Middle frontal gyrus (tissue), 1 donor: ENCODE results near the gene SCAI.
"Not testable (repeated sequence)": the region's sequence is repeated elsewhere in the genome, so short reads cannot be mapped to it uniquely, and the experiment has no call there.

Source experiments
- DNase-seq: peaks from one replicate; pipeline ENCODE4 v3.0.0-alpha.2; 2015; ENCODE audit warnings: low spot score; ENCODE audit errors: extremely low spot score

SCAI gene

GRCh38 chr9:125028041-125028440 lies 115.3 kb downstream of the SCAI start:
- DNase-seq, result no peak

- no peak for DNase-seq
Measured at GRCh38 chr9:125024917-125025316, 118.4 kb downstream of the SCAI start.

GRCh38 chr9:125021069-125021468 lies 122.3 kb downstream of the SCAI start:
- no peak for DNase-seq

DNA sequence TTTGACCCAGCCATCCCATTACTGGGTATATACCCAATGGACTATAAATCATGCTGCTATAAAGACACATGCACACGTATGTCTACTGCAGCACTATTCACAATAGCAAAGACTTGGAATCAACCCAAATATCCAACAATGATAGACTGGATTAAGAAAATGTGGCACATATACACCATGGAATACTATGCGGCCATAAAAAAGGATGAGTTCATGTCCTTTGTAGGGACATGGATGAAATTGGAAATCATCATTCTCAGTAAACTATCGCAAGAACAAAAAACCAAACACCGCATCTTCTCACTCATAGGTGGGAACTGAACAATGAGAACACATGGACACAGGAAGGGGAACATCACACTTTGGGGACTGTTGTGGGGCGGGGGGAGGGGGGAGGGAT lies 127.7 kb downstream of the SCAI start:
- not testable (repeated sequence) for DNase-seq

DNA sequence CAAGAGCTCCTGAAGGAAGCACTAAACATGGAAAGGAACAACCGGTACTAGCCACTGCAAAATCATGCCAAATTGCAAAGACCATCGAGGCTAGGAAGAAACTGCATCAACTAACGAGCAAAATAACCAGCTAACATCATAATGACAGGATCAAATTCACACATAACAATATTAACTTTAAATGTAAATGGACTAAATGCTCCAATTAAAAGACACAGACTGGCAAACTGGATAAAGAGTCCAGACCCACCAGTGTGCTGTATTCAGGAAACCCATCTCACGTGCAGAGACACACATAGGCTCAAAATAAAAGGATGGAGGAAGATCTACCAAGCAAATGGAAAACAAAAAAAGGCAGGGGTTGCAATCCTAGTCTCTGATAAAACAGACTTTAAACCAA lies 131.3 kb downstream of the SCAI start:
- DNase-seq, result not testable (repeated sequence)

- DNase-seq, result no peak
Measured at GRCh38 chr9:125008599-125008998, 134.7 kb downstream of the SCAI start.

GRCh38 chr9:125003332-125003731 lies 140.0 kb downstream of the SCAI start:
- no peak for DNase-seq

- no peak for DNase-seq
Measured at GRCh38 chr9:124983698-124984097, 159.6 kb downstream of the SCAI start.

DNA sequence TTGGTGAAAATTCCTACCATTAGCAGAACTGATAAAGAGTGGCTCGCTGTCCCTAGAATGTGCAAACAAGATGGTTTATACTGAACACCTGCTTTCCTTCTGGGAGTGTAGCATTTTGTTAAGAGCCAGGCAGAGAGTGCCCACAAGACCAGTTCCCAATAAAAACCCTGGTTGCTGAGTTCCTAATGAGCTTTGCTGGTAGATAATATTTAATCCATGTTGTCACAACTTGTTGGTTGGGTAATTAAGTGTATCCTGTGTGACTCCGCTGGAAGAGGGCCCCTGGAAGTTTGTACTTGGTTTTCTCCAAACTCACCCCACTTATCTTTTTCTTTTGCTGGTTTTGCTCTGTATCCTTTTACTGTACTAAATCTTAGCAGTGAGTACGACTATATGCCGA lies 162.9 kb downstream of the SCAI start:
- no peak for DNase-seq

GRCh38 chr9:124975131-124975530 lies 168.2 kb downstream of the SCAI start:
- no peak for DNase-seq

GRCh38 chr9:124973807-124974206 lies 169.5 kb downstream of the SCAI start:
- no peak for DNase-seq

DNA sequence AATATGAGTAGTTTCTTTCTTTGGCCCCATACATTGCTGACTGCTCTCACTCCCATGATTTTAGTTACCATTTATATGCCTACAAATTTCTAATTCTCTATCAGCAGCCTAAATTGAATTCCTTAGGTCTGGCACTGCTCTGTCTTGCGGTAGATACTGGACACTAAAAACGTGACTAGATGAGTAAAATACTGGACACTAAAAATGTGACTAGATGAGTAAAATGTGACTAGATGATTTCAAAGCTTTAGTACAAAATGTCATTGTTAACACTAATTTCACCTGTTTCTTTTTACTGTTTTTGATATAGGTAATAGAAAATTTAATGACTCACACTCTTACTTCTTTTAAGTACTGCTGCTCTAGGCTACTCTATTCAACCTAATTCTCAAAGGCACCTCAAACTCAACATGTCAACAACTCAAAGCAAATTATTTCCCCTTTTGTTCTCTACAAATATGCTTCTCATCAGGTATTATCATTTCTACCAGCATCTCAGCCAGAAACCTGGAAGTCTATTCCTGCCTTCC lies 171.0 kb downstream of the SCAI start:
- no peak for DNase-seq

DNA sequence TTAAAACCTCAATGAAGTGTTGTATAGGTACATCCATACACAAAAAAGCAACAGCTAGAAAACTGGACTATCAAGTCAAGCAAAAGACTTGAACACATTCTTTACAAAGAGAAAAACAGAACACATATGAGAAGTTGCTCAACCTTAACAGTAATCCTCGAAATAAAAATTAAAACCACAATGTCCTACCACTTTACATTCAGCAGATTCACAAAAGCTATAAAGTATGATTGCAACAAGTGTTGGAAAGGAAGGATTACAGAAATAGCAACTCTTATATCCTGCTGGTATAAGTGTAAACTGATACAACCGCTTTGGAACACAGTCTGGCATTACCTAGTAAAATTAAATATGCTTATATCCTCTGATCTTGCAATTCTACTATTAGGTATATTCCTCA lies 173.9 kb downstream of the SCAI start:
- no peak for DNase-seq

GRCh38 chr9:124968238-124968637 lies 175.1 kb downstream of the SCAI start:
- no peak for DNase-seq

DNA sequence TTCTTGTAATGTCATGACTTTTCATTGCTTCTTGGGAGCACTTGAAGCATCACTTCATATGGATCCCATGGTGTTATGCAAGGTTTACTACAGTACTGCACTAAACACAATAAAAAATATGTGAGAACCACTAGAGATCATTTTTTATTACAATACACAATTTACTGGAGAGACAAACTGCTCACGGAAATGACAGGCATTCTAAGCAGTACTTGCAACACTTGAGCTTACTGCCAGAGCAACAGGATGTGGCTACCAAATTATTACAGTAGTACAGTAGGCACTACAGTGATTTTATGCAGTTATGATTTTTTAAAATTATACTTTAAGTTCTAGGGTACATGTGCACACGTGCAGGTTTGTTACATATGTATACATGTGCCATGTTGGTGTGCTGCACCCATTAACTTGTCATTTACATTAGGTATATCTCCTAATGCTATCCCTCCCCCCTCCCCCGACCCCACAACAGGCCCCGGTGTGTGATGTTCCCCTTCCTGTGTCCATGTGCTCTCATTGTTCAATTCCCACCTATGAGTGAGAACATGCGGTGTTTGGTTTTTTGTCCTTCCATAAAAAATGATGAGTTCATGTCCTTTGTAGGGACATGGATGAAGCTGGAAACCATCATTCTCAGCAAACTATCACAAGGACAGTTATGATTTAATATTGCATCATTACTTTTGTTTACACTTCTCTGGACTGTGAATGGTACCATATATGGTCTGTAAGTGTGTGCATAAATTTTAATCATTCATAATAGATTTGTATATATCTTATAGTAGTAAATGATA lies 177.4 kb downstream of the SCAI start:
- DNase-seq, result not testable (repeated sequence)

- no peak for DNase-seq
Measured at GRCh38 chr9:124964604-124965003, 178.7 kb downstream of the SCAI start.

- DNase-seq, result no peak
Measured at GRCh38 chr9:124964056-124964455, 179.3 kb downstream of the SCAI start.

DNA sequence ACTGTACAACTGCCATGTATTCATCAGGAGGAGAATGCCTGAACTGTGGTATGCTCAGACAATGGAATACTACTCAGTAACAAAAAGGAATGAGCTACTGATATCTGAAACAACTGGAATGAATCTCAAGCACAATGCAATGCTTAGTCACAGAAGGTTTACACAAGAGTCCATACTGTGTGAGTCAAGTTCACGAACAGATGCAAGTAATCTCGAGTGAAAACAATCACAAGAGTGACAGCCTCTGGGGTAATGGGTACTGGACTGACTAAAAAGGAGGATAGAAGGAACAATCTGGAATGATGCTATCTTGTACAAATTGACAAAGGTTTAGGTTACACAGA lies 182.9 kb downstream of the SCAI start:
- no peak for DNase-seq

DNA sequence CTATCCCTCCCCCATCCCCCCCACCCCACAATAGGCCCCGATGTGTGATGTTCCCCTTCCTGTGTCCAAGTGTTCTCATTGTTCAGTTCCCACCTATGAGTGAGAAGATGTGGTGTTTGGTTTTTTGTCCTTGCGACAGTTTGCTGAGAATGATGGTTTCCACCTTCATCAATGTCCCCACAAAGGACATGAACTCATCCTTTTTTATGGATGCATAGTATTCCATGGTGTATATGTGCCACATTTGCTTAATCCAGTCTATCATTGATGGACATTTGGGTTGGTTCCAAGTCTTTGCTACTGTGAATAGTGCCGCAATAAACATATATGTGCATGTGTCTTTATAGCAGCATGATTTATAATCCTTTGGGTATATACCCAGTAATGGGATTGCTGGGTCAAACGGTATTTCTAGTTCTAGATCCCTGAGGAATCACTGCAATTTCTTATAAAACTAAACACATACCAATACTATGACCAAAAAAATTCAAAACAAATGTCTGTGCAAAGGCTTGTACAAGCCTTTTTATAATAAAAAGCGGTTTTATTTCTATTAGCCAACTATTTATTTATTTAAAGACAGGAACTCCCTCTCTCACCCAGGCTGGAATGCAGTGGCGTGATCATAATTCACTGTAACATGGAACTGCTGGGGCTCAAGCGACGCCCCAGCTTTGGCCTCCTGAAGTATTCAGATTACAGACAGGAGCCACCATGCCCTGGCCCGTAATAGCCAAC lies 183.5 kb downstream of the SCAI start:
- DNase-seq, result not testable (repeated sequence)

GRCh38 chr9:124954255-124954654 lies 189.1 kb downstream of the SCAI start:
- DNase-seq, result no peak

DNA sequence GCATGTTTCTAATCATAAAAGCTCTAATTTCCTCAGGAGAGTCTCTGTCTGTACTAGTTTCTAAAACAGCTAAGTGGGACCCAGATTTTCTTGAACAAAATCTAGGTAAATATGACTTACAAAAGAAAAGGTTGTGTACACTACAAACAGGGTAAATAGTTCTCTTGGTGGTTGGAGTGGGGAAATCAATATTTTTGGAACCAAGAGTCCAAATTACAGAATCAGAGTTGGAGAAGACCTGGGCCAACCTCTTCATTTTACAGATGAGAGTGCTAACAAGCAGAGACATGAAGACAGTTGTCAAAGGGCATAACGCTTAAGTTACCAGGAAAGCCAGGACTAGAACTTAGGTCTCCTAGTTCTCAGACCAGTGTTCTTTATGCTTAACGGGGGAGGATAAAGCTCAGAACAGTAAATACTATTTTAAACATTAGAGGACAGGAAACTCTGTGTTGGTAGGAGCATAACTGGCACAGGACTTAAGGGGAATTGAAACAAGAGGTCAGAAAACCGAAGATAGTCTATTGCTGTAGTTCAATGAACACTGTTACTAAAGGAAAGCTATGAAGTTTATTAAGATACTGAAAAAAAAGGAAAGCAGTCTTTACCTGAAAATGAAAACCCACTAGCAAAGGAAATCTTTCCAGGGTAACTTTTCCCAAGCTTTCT lies 193.1 kb downstream of the SCAI start:
- DNase-seq, result no peak

DNA sequence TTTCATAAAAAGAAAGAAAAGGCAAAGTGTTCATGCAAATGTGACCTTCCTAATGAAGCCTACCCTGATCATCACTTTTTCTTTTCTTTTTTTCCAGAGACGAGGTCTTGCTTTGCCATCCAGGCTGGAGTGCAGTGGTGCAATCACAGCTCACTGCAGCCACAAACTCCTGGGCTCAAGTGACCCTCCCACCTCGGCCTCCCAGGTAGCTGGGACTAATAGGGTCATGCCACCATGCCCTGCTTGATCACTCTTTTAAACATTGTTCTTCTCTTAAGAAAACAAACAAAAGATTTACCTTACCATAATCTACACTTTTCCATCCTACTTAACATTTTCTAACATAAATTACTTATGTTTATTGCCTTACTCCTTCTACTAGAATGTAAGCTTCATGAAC lies 193.9 kb downstream of the SCAI start:
- DNase-seq, result no peak
